NB4 (cell line): ENCODE results near the gene HS3ST3A1.

Experiments used
- MYC ChIP-seq: IDR thresholded peaks from 2 replicates; pipeline ENCODE4 v1.6.1; 2011; ENCODE audit warnings: low read depth, low read length
- POLR2A ChIP-seq: IDR thresholded peaks from 2 replicates; pipeline ENCODE4 v1.6.1; 2011; ENCODE audit warnings: mild to moderate bottlenecking; ENCODE audit not compliant: insufficient read length; ENCODE audit errors: extremely low read depth
- TF ChIP-seq, protein P1 (sequence below): IDR thresholded peaks from one replicate; pipeline ENCODE4 v1.5.1; 2012; ENCODE audit warnings: low read depth, low read length
- TF ChIP-seq, protein P2 (sequence below): IDR thresholded peaks from 2 replicates; pipeline ENCODE4 v1.6.1; 2011; ENCODE audit warnings: low read depth, low read length

DNA sequence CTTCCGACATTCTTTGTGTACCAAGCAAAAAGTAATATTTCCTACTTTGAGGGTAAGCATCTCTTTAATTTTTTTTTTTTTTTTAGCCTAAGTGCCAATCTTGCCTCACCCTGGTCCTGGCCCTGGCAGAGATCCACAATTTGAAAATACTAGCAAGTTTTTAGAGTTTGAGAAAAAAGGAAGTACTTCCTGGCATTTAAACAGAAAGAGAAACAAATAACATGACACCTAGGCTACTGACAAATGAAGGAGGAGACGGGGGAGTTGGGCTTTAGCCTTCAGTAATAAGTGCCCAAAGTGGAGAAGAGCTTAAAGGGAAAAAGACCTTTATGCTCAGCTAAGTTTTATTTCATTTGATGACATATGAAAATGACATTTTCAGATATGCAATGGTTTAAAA lies 92.8 kb downstream of the HS3ST3A1 start:
- TF ChIP-seq, protein P1, sequence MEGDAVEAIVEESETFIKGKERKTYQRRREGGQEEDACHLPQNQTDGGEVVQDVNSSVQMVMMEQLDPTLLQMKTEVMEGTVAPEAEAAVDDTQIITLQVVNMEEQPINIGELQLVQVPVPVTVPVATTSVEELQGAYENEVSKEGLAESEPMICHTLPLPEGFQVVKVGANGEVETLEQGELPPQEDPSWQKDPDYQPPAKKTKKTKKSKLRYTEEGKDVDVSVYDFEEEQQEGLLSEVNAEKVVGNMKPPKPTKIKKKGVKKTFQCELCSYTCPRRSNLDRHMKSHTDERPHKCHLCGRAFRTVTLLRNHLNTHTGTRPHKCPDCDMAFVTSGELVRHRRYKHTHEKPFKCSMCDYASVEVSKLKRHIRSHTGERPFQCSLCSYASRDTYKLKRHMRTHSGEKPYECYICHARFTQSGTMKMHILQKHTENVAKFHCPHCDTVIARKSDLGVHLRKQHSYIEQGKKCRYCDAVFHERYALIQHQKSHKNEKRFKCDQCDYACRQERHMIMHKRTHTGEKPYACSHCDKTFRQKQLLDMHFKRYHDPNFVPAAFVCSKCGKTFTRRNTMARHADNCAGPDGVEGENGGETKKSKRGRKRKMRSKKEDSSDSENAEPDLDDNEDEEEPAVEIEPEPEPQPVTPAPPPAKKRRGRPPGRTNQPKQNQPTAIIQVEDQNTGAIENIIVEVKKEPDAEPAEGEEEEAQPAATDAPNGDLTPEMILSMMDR = no peak
- TF ChIP-seq POLR2A = no peak
- TF ChIP-seq MYC = no peak
- TF ChIP-seq, protein P2, sequence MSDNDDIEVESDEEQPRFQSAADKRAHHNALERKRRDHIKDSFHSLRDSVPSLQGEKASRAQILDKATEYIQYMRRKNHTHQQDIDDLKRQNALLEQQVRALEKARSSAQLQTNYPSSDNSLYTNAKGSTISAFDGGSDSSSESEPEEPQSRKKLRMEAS = no peak
